GM19328 (cell line): ENCODE data around the gene DGLUCY.
A peak's percentile ranks its signal among the peaks of the same experiment; 100 is the strongest.
"Not testable (repeated sequence)": the region's sequence is repeated elsewhere in the genome, so short reads cannot be mapped to it uniquely, and the experiment has no call there.

Experiments used
- ATAC-seq: cut with Tn5 transposase; IDR thresholded peaks from one replicate; pipeline ENCODE4 v1.9.1; 2021; ENCODE audit warnings: mild to moderate bottlenecking, moderate library complexity; ENCODE audit not compliant: unreplicated experiment

Gene DGLUCY

GRCh38 chr14:91138511-91139359, 24.9 kb downstream of the DGLUCY start:
- no peak for ATAC-seq

- no peak for ATAC-seq
Observed at GRCh38 chr14:91139776-91140175, 25.9 kb downstream of the DGLUCY start.

GRCh38 chr14:91140672-91141071, 26.8 kb downstream of the DGLUCY start:
- ATAC-seq: no peak

GRCh38 chr14:91142214-91142668, 28.4 kb downstream of the DGLUCY start:
- ATAC-seq: peak; percentile 81

GRCh38 chr14:91143862-91144261, 30.0 kb downstream of the DGLUCY start:
- no peak for ATAC-seq

GRCh38 chr14:91144425-91145145, 30.7 kb downstream of the DGLUCY start:
- ATAC-seq: no peak

GRCh38 chr14:91145391-91146160, 31.7 kb downstream of the DGLUCY start:
- ATAC-seq: no peak

- no peak for ATAC-seq
Observed at GRCh38 chr14:91146661-91147060, 32.8 kb downstream of the DGLUCY start.

- ATAC-seq: no peak
Observed at GRCh38 chr14:91149462-91149861, 35.6 kb downstream of the DGLUCY start.

GRCh38 chr14:91152499-91152898, 38.6 kb downstream of the DGLUCY start:
- no peak for ATAC-seq

- no peak for ATAC-seq
Observed at GRCh38 chr14:91153360-91153759, 39.5 kb downstream of the DGLUCY start.

GRCh38 chr14:91154851-91155625, 41.2 kb downstream of the DGLUCY start:
- no peak for ATAC-seq

GRCh38 chr14:91155626-91156089, 41.8 kb downstream of the DGLUCY start:
- ATAC-seq: no peak

- ATAC-seq: not testable (repeated sequence)
Observed at GRCh38 chr14:91156142-91156666, 42.3 kb downstream of the DGLUCY start.

- not testable (repeated sequence) for ATAC-seq
Observed at GRCh38 chr14:91156877-91157276, 43.0 kb downstream of the DGLUCY start.

GRCh38 chr14:91158091-91158790, 44.4 kb downstream of the DGLUCY start:
- ATAC-seq: no peak

GRCh38 chr14:91159182-91159581, 45.3 kb downstream of the DGLUCY start:
- ATAC-seq: no peak

- no peak for ATAC-seq
Observed at GRCh38 chr14:91159906-91160305, 46.0 kb downstream of the DGLUCY start.

GRCh38 chr14:91163316-91163715, 49.4 kb downstream of the DGLUCY start:
- no peak for ATAC-seq

- ATAC-seq: no peak
Observed at GRCh38 chr14:91164676-91165075, 50.8 kb downstream of the DGLUCY start.
